HG02970 (cell line): ENCODE data around the gene DMXL1.
"Not testable (repeated sequence)": the region's sequence is repeated elsewhere in the genome, so short reads cannot be mapped to it uniquely, and the experiment has no call there.

Experiments used
- ATAC-seq: cut with Tn5 transposase; IDR thresholded peaks from one replicate; pipeline ENCODE4 v1.9.1; 2021; ENCODE audit warnings: mild to moderate bottlenecking, moderate library complexity, moderate number of reproducible peaks; ENCODE audit not compliant: unreplicated experiment, low FRiP score

The DMXL1 gene

GRCh38 chr5:119059740-119060255, 11.1 kb upstream of the DMXL1 start:
- no peak for ATAC-seq

GRCh38 chr5:119063579-119064379, 7.1 kb upstream of the DMXL1 start:
- no peak for ATAC-seq

- no peak for ATAC-seq
Measured at GRCh38 chr5:119067450-119067849, 3.4 kb upstream of the DMXL1 start.

GRCh38 chr5:119070578-119070827, 384 bp upstream of the DMXL1 start:
- ATAC-seq: peak; percentile 55

GRCh38 chr5:119071561-119071995, 691 bp downstream of the DMXL1 start:
- ATAC-seq: peak; percentile 12

- no peak for ATAC-seq
Measured at GRCh38 chr5:119072496-119072895, 1.6 kb downstream of the DMXL1 start.

- ATAC-seq: not testable (repeated sequence)
Measured at GRCh38 chr5:119073746-119074337, 3.0 kb downstream of the DMXL1 start.

GRCh38 chr5:119074419-119074818, 3.5 kb downstream of the DMXL1 start:
- no peak for ATAC-seq

GRCh38 chr5:119075269-119075668, 4.4 kb downstream of the DMXL1 start:
- ATAC-seq: not testable (repeated sequence)

GRCh38 chr5:119076080-119076479, 5.2 kb downstream of the DMXL1 start:
- ATAC-seq: no peak

- ATAC-seq: no peak
Measured at GRCh38 chr5:119077444-119077843, 6.6 kb downstream of the DMXL1 start.

- no peak for ATAC-seq
Measured at GRCh38 chr5:119078071-119078846, 7.4 kb downstream of the DMXL1 start.

GRCh38 chr5:119078861-119079260, 8.0 kb downstream of the DMXL1 start:
- ATAC-seq: no peak

- ATAC-seq: peak; percentile 47
Measured at GRCh38 chr5:119079318-119079921, 8.5 kb downstream of the DMXL1 start.

- ATAC-seq: no peak
Measured at GRCh38 chr5:119080936-119081335, 10.0 kb downstream of the DMXL1 start.

GRCh38 chr5:119082691-119083090, 11.8 kb downstream of the DMXL1 start:
- ATAC-seq: no peak

GRCh38 chr5:119083679-119084078, 12.8 kb downstream of the DMXL1 start:
- no peak for ATAC-seq

- no peak for ATAC-seq
Measured at GRCh38 chr5:119088438-119088837, 17.6 kb downstream of the DMXL1 start.

- ATAC-seq: no peak
Measured at GRCh38 chr5:119095611-119096010, 24.7 kb downstream of the DMXL1 start.

GRCh38 chr5:119105971-119106370, 35.1 kb downstream of the DMXL1 start:
- no peak for ATAC-seq

- ATAC-seq: no peak
Measured at GRCh38 chr5:119112151-119112550, 41.3 kb downstream of the DMXL1 start.
